ENCODE measurements around the gene C22orf15.
A peak's percentile ranks its signal among the peaks of the same experiment; 100 is the strongest.
"Not testable (repeated sequence)": the region's sequence is repeated elsewhere in the genome, so short reads cannot be mapped to it uniquely, and the experiment has no call there.

C22orf15 gene

GRCh38 chr22:23762842-23763578 lies at the start of gene C22orf15:
Gene C22orf15, plus strand, starts transcription at chr22:23762990. Its CDS starts 317 bp downstream, at chr22:23763307.
- peak within 1 kb of the TSS; percentile 20 for H3K4me3 ChIP-seq (ENCODE audit: low read depth, low read length)
- DNase-seq (ENCODE audit: low read depth) = no peak

GRCh38 chr22:23713696-23714595 lies 48.8 kb upstream of the C22orf15 start:
- DNase-seq (ENCODE audit: low read depth) = no peak
- no peak overlapping the region for H3K4me3 ChIP-seq (ENCODE audit: low read depth, low read length)

GRCh38 chr22:23714596-23715578 lies 47.9 kb upstream of the C22orf15 start:
- DNase-seq (ENCODE audit: low read depth) = no peak
- no peak overlapping the region for H3K4me3 ChIP-seq (ENCODE audit: low read depth, low read length)

GRCh38 chr22:23715806-23716375 lies 46.9 kb upstream of the C22orf15 start:
- DNase-seq (ENCODE audit: low read depth) = no peak
- peak overlapping the region; percentile 84 for H3K4me3 ChIP-seq (ENCODE audit: low read depth, low read length)

GRCh38 chr22:23716811-23717801 lies 45.7 kb upstream of the C22orf15 start:
- peak overlapping the region; percentile 84 for H3K4me3 ChIP-seq (ENCODE audit: low read depth, low read length)
- DNase-seq (ENCODE audit: low read depth) = peak; percentile 45

GRCh38 chr22:23718371-23719165 lies 44.2 kb upstream of the C22orf15 start:
- no peak overlapping the region for H3K4me3 ChIP-seq (ENCODE audit: low read depth, low read length)
- no peak for DNase-seq (ENCODE audit: low read depth)

GRCh38 chr22:23720855-23721254 lies 41.9 kb upstream of the C22orf15 start:
- no peak for DNase-seq (ENCODE audit: low read depth)
- no peak overlapping the region for H3K4me3 ChIP-seq (ENCODE audit: low read depth, low read length)

GRCh38 chr22:23722160-23722559 lies 40.6 kb upstream of the C22orf15 start:
- no peak for DNase-seq (ENCODE audit: low read depth)
- no peak overlapping the region for H3K4me3 ChIP-seq (ENCODE audit: low read depth, low read length)

- no peak for DNase-seq (ENCODE audit: low read depth)
- no peak overlapping the region for H3K4me3 ChIP-seq (ENCODE audit: low read depth, low read length)
Observed at GRCh38 chr22:23722724-23723123, 40.1 kb upstream of the C22orf15 start.

GRCh38 chr22:23728108-23728507 lies 34.7 kb upstream of the C22orf15 start:
- not testable (repeated sequence) for DNase-seq (ENCODE audit: low read depth); H3K4me3 ChIP-seq (ENCODE audit: low read depth, low read length)

- no peak overlapping the region for H3K4me3 ChIP-seq (ENCODE audit: low read depth, low read length)
- no peak for DNase-seq (ENCODE audit: low read depth)
Observed at GRCh38 chr22:23737696-23738095, 25.1 kb upstream of the C22orf15 start.

GRCh38 chr22:23742505-23743264 lies 20.1 kb upstream of the C22orf15 start:
- no peak for DNase-seq (ENCODE audit: low read depth)
- no peak overlapping the region for H3K4me3 ChIP-seq (ENCODE audit: low read depth, low read length)

- no peak overlapping the region for H3K4me3 ChIP-seq (ENCODE audit: low read depth, low read length)
- DNase-seq (ENCODE audit: low read depth) = no peak
Observed at GRCh38 chr22:23743303-23743705, 19.5 kb upstream of the C22orf15 start.

- no peak for DNase-seq (ENCODE audit: low read depth)
- H3K4me3 ChIP-seq (ENCODE audit: low read depth, low read length) = no peak overlapping the region
Observed at GRCh38 chr22:23744001-23744400, 18.8 kb upstream of the C22orf15 start.

- H3K4me3 ChIP-seq (ENCODE audit: low read depth, low read length) = no peak overlapping the region
- DNase-seq (ENCODE audit: low read depth) = no peak
Observed at GRCh38 chr22:23744485-23744884, 18.3 kb upstream of the C22orf15 start.

GRCh38 chr22:23745791-23746190 lies 17.0 kb upstream of the C22orf15 start:
- H3K4me3 ChIP-seq (ENCODE audit: low read depth, low read length) = no peak overlapping the region
- no peak for DNase-seq (ENCODE audit: low read depth)
